HepG2 (cell line): ENCODE results near the gene ATG4B. TPM values are rescaled to one million over a fixed set of nuclear protein-coding genes. Genes with fewer than 3 reads are reported as not detected.

Experiments used
- ARNT2 ChIP-seq: sonication (generic); formaldehyde crosslinking; IDR thresholded peaks from 2 replicates; pipeline ENCODE4 v1.8.0; 2022; ENCODE audit warnings: mild to moderate bottlenecking, low read depth, missing genetic modification reagents, moderate library complexity
- EED ChIP-seq: sonication (generic); formaldehyde crosslinking; IDR thresholded peaks from 2 replicates; pipeline ENCODE4 v1.5.0; 2020; ENCODE audit warnings: mild to moderate bottlenecking, missing genetic modification reagents
- GFI1 ChIP-seq: sonication (generic); formaldehyde crosslinking; IDR thresholded peaks from 2 replicates; pipeline ENCODE4 v1.5.0; 2020; ENCODE audit warnings: missing genetic modification reagents, mild to moderate bottlenecking, borderline replicate concordance
- HOXA9 ChIP-seq: sonication (generic); formaldehyde crosslinking; IDR thresholded peaks from 2 replicates; pipeline ENCODE4 v1.8.1; 2022; ENCODE audit warnings: missing genetic modification reagents, mild to moderate bottlenecking, moderate library complexity, borderline replicate concordance
- KLF11 ChIP-seq: IDR thresholded peaks from 2 replicates; pipeline ENCODE4 v1.6.1; 2016; ENCODE audit warnings: missing compliant biosample characterization
- NCOA1 ChIP-seq: sonication (generic); formaldehyde crosslinking; IDR thresholded peaks from 2 replicates; pipeline ENCODE4 v1.9.0; 2021; ENCODE audit warnings: missing genetic modification reagents
- NR2F2 ChIP-seq: IDR thresholded peaks from 2 replicates; pipeline ENCODE4 v1.6.1; 2012; ENCODE audit warnings: low read depth, inconsistent platforms, borderline replicate concordance
- PAX8 ChIP-seq: sonication (generic); formaldehyde crosslinking; IDR thresholded peaks from 2 replicates; pipeline ENCODE4 v1.8.0; 2022; ENCODE audit warnings: mild to moderate bottlenecking, missing genetic modification reagents, borderline replicate concordance
- RNF2 ChIP-seq: fragments of 450-650 bp; conservative IDR thresholded peaks from 2 replicates; pipeline ENCODE4 v1.6.1; 2016; ENCODE audit warnings: low read depth
- SALL2 ChIP-seq: sonication (generic); formaldehyde crosslinking; IDR thresholded peaks from 2 replicates; pipeline ENCODE4 v1.8.1; 2023; ENCODE audit warnings: mild to moderate bottlenecking, missing genetic modification reagents, inconsistent platforms
- SUZ12 ChIP-seq: fragments of 150-350 bp; IDR thresholded peaks from 2 replicates; pipeline ENCODE4 v1.6.1; 2014; ENCODE audit warnings: low read depth, low read length
- ZBTB2 ChIP-seq: sonication (generic); formaldehyde crosslinking; IDR thresholded peaks from 2 replicates; pipeline ENCODE4 v1.8.0; 2022; ENCODE audit warnings: low read depth, missing genetic modification reagents
- ZBTB33 ChIP-seq: sonication (generic); formaldehyde crosslinking; IDR thresholded peaks from 2 replicates; pipeline ENCODE4 v1.4.0; 2020; ENCODE audit warnings: missing genetic modification reagents
- ZNF282 ChIP-seq: fragments of 450-650 bp; IDR thresholded peaks from 2 replicates; pipeline ENCODE4 v1.6.1; 2018; ENCODE audit not compliant: partially characterized antibody
- ZNF343 ChIP-seq: sonication (generic); formaldehyde crosslinking; IDR thresholded peaks from 2 replicates; pipeline ENCODE4 v1.4.0; 2020; ENCODE audit warnings: mild to moderate bottlenecking, missing genetic modification reagents
- ZNF530 ChIP-seq: sonication (generic); formaldehyde crosslinking; IDR thresholded peaks from 2 replicates; pipeline ENCODE4 v1.5.0; 2020; ENCODE audit warnings: low read depth, mild to moderate bottlenecking, missing genetic modification reagents
- ZNF672 ChIP-seq: sonication (generic); formaldehyde crosslinking; IDR thresholded peaks from 2 replicates; pipeline ENCODE4 v1.8.1; 2022; ENCODE audit warnings: missing genetic modification reagents
- ZNF766 ChIP-seq: sonication (generic); formaldehyde crosslinking; IDR thresholded peaks from 2 replicates; pipeline ENCODE4 v1.5.0; 2020; ENCODE audit warnings: missing genetic modification reagents, borderline replicate concordance
- ZNF768 ChIP-seq: sonication (generic); formaldehyde crosslinking; IDR thresholded peaks from 2 replicates; pipeline ENCODE4 v1.4.0; 2020; ENCODE audit warnings: missing genetic modification reagents
- ZNF816 ChIP-seq: sonication (generic); formaldehyde crosslinking; IDR thresholded peaks from 2 replicates; pipeline ENCODE4 v1.8.0; 2022; ENCODE audit warnings: missing genetic modification reagents, mild to moderate bottlenecking, borderline replicate concordance
- ZSCAN20 ChIP-seq: sonication (generic); formaldehyde crosslinking; IDR thresholded peaks from 2 replicates; pipeline ENCODE4 v1.4.0; 2020; ENCODE audit warnings: missing genetic modification reagents, mild to moderate bottlenecking, borderline replicate concordance
- polyA plus RNA-seq, 8 experiments: library from polyadenylated mRNA; depleted of rRNA in 3 of 8; stranded (reverse) in 7 of 8; unstranded in 1 of 8; fragments of >200 nt; fragmentation: Illumina TruSeq in 4 of 8; extraction: Trizol in 4 of 8; gene quantifications; 2 replicates each; pipeline versions ENCODE4 v1.2.1 to v1.2.3, GENCODE V29; 2011 to 2016; ENCODE audit warnings: low read depth in 4 of 8, missing spikeins in 1 of 8, mixed read lengths in 1 of 8; ENCODE audit not compliant: insufficient read depth in 1 of 8
- total RNA-seq, 5 experiments: library from RNA; depleted of rRNA; stranded (reverse); fragments of >200 nt; fragmentation: Illumina TruSeq; extraction: Trizol; gene quantifications; 2 replicates each; pipeline ENCODE4 v1.2.3, GENCODE V29; 2016; ENCODE audit warnings: low read depth in 1 of 5
- TF ChIP-seq, protein P1 (sequence below): sonication (generic); formaldehyde crosslinking; IDR thresholded peaks from 2 replicates; pipeline ENCODE4 v1.4.0; 2020; ENCODE audit warnings: low read depth, mild to moderate bottlenecking, missing genetic modification reagents
- TF ChIP-seq, protein P2 (sequence below): IDR thresholded peaks from 2 replicates; pipeline ENCODE4 v1.6.1; 2016; ENCODE audit warnings: missing biosample characterization, missing genetic modification reagents, low read depth

The ATG4B gene
- total and polyA plus RNA-seq, 2 of the 13 experiments (the other 11 are each of a cell fraction or from before 2014, with no cell fraction given): 95.5 to 239 TPM

DNA sequence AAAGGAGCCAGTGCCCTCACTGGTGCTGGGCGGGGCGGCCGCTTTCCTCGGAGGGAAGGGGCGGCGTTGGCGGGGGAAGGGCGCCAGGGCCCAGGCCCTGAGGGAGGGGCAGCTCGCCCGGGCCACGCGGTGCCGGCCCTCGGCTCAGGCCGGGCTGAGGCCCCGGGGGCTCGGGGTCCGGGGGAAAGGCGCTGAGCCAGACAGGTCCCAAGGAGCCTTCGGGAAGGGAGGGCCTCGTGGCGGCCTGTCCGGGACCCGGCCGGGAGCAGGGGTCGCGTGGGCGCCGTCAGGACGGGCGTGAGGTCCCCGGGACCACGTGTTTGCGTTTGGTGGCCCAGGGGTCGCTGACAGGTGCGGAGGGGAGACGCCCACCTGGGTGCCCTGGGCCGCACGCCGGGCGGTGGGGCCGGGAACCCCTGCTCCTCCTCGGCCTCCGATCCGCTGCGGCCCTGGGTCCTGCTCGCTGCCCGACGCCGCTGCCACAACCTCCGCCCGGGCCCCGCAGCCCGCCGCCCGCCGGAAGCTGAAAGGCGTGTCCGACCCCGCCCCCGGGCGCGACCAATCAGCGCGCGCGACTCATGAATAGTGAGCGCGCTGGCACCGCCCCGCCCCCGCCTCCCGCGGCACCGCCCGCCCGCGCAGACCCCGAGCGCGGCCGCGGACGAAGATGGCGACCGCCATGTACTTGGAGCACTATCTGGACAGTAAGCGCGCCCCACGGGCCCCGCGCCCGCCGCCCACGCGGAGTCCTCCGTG, 64.1 kb downstream of the ATG4B start, which contains the start of gene ING5 (continued):
- TF ChIP-seq SUZ12 (no peak), ZNF672 (CRISPR knock-in tag) (no peak), ZNF343 (peak; percentile 93; the same call in 1 of the 2 replicates), ARNT2 (CRISPR knock-in tag) (peak; percentile 98), ZNF816 (CRISPR knock-in tag) (peak; percentile 90; the same call in 1 of the 2 replicates), SALL2 (CRISPR knock-in tag) (peak; percentile 94), ZNF766 (CRISPR knock-in tag) (peak; percentile 73; the same call in 1 of the 2 replicates), NR2F2 (no peak; the same call in 1 of the 2 replicates), EED (CRISPR knock-in tag) (peak; percentile 70; the same call in 1 of the 2 replicates), RNF2 (peak; percentile 94), GFI1 (peak; percentile 87), ZBTB2 (CRISPR knock-in tag) (no peak; the same call in 1 of the 2 replicates), HOXA9 (CRISPR knock-in tag) (no peak; the same call in 1 of the 2 replicates), ZNF282 (no peak), ZNF768 (CRISPR knock-in tag) (peak; percentile 49), NCOA1 (CRISPR knock-in tag) (peak; percentile 88; the same call in 1 of the 2 replicates), ZNF530 (CRISPR knock-in tag) (0 out of 2 replicates have a peak, but pooled peaks have one; percentile 31), PAX8 (CRISPR knock-in tag) (peak; percentile 54; the same call in 1 of the 2 replicates), ZSCAN20 (CRISPR knock-in tag) (peak; percentile 89; the same call in 1 of the 2 replicates), KLF11 (CRISPR knock-in tag) (no peak), ZBTB33 (no peak; the same call in 1 of the 2 replicates)
- TF ChIP-seq, protein P1, sequence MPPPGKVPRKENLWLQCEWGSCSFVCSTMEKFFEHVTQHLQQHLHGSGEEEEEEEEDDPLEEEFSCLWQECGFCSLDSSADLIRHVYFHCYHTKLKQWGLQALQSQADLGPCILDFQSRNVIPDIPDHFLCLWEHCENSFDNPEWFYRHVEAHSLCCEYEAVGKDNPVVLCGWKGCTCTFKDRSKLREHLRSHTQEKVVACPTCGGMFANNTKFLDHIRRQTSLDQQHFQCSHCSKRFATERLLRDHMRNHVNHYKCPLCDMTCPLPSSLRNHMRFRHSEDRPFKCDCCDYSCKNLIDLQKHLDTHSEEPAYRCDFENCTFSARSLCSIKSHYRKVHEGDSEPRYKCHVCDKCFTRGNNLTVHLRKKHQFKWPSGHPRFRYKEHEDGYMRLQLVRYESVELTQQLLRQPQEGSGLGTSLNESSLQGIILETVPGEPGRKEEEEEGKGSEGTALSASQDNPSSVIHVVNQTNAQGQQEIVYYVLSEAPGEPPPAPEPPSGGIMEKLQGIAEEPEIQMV (CRISPR knock-in tag): peak; percentile 75; the same call in 1 of the 2 replicates
- TF ChIP-seq, protein P2, sequence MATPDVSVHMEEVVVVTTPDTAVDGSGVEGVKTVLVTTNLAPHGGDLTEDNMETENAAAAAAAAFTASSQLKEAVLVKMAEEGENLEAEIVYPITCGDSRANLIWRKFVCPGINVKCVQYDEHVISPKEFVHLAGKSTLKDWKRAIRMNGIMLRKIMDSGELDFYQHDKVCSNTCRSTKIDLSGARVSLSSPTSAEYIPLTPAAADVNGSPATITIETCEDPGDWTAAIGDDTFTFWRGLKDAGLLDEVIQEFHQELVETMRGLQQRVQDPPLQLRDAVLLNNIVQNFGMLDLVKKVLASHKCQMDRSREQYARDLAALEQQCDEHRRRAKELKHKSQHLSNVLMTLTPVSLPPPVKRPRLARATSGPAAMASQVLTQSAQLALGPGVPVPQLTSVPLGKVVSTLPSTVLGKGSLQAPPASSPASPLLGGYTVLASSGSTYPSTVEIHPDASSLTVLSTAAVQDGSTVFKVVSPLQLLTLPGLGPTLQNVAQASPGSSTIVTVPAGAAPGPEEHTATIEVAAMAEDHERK (CRISPR knock-in tag): no peak
